Brain microvascular endothelial cell (primary cell): ENCODE results near the gene SCAPER.
"Not testable (repeated sequence)": the region's sequence is repeated elsewhere in the genome, so short reads cannot be mapped to it uniquely, and the experiment has no call there.

Experiments used
- DNase-seq: peaks from one replicate; pipeline ENCODE4 v3.0.0-alpha.2; 2020
- H3K27ac ChIP-seq: fragments of 250-450 bp; sonication (Bioruptor Pico); 2 replicates; pipeline ENCODE4 v1.5.1; 2020; ENCODE audit warnings: mild to moderate bottlenecking, moderate library complexity
- H3K27me3 ChIP-seq: fragments of 250-450 bp; sonication (Bioruptor Pico); replicated peaks from 2 replicates; pipeline ENCODE4 v1.5.1; 2020; ENCODE audit warnings: mild to moderate bottlenecking
- H3K36me3 ChIP-seq: fragments of 250-450 bp; sonication (Bioruptor Pico); replicated peaks from 2 replicates; pipeline ENCODE4 v1.5.1; 2020; ENCODE audit warnings: mild to moderate bottlenecking
- H3K4me3 ChIP-seq: 2 replicates; pipeline ENCODE4 v1.5.1; 2011; ENCODE audit warnings: low read depth, mild to moderate bottlenecking, control low read depth, low read length, moderate library complexity
- CTCF ChIP-seq: IDR thresholded peaks from 2 replicates; pipeline ENCODE4 v1.5.1; 2011; ENCODE audit warnings: low read depth, mild to moderate bottlenecking, moderate library complexity, low read length, control low read depth, inconsistent platforms; ENCODE audit errors: missing control alignments
- in situ Hi-C: cut with HindIII; loops from 2 replicates; pipeline ENCODE4 v1.10.0; 2017; ENCODE audit warnings: low sequenced_read_pairs, low pct_ligation_motif_present

Gene SCAPER

GRCh38 chr15:76533060-76533820 is 371.9 kb downstream of the SCAPER start:
- Histone ChIP-seq H3K27ac (no peak overlapping the region), H3K4me3 (no peak overlapping the region), H3K27me3 (no peaks in the 10 kb centered on the region), H3K36me3 (no peaks in the 10 kb centered on the region)
- no peak for TF ChIP-seq CTCF
- in situ Hi-C loops, result no loop called here
- no peak for DNase-seq

- TF ChIP-seq CTCF, result no peak
- DNase-seq, result peak; percentile 12
- Histone ChIP-seq H3K27ac (no peak overlapping the region), H3K27me3 (no peaks in the 10 kb centered on the region), H3K4me3 (no peak overlapping the region), H3K36me3 (no peaks in the 10 kb centered on the region)
- in situ Hi-C loops, result no loop called here
Measured at GRCh38 chr15:76529911-76530310, 375.2 kb downstream of the SCAPER start.

- in situ Hi-C loops, result no loop called here
Measured at GRCh38 chr15:76526111-76526510, 379.0 kb downstream of the SCAPER start.

GRCh38 chr15:76517910-76518309 is 387.2 kb downstream of the SCAPER start:
- in situ Hi-C loops, result no loop called here
- H3K4me3 ChIP-seq, result no peak overlapping the region
- no peak for DNase-seq
- no peak overlapping the region for H3K27ac ChIP-seq
- H3K27me3 ChIP-seq, result no peaks in the 10 kb centered on the region
- no peaks in the 10 kb centered on the region for H3K36me3 ChIP-seq
- no peak for TF ChIP-seq CTCF

More at GRCh38 chr15:76526111-76526510, 379.0 kb downstream of the SCAPER start:
- no peak overlapping the region for H3K27ac ChIP-seq
- H3K4me3 ChIP-seq, result no peak overlapping the region
- no peak for DNase-seq
- H3K27me3 ChIP-seq, result no peaks in the 10 kb centered on the region
- no peak for TF ChIP-seq CTCF
- no peaks in the 10 kb centered on the region for H3K36me3 ChIP-seq

GRCh38 chr15:76514282-76514681 is 390.9 kb downstream of the SCAPER start:
- no peak for TF ChIP-seq CTCF
- no peak for DNase-seq

GRCh38 chr15:76512971-76513370 is 392.2 kb downstream of the SCAPER start:
- no peak for TF ChIP-seq CTCF
- no peak for DNase-seq
- in situ Hi-C loops, result no loop called here
- Histone ChIP-seq H3K36me3 (no peaks in the 10 kb centered on the region), H3K27ac (no peak overlapping the region), H3K27me3 (no peaks in the 10 kb centered on the region), H3K4me3 (no peak overlapping the region)

More at GRCh38 chr15:76514282-76514681, 390.9 kb downstream of the SCAPER start:
- Histone ChIP-seq H3K4me3 (no peak overlapping the region), H3K36me3 (no peaks in the 10 kb centered on the region), H3K27ac (no peak overlapping the region), H3K27me3 (no peaks in the 10 kb centered on the region)
- in situ Hi-C loops, result no loop called here

- H3K27me3 ChIP-seq, H3K4me3 ChIP-seq, H3K27ac ChIP-seq, DNase-seq, H3K36me3 ChIP-seq, in situ Hi-C loops: not testable (repeated sequence)
Measured at GRCh38 chr15:76510663-76511062, 394.5 kb downstream of the SCAPER start.
